HG03095 (cell line): Measurements from ENCODE around the gene PKP3.
"Not testable (repeated sequence)": the region's sequence is repeated elsewhere in the genome, so short reads cannot be mapped to it uniquely, and the experiment has no call there.

Experiments
- ATAC-seq: cut with Tn5 transposase; IDR thresholded peaks from one replicate; pipeline ENCODE4 v1.9.1; 2021; ENCODE audit warnings: moderate library complexity; ENCODE audit not compliant: unreplicated experiment

PKP3 gene

GRCh38 chr11:408154-409007 is 14.4 kb downstream of the PKP3 start:
- no peak for ATAC-seq

- no peak for ATAC-seq
Observed at GRCh38 chr11:409008-409599, 15.1 kb downstream of the PKP3 start.

- no peak for ATAC-seq
Observed at GRCh38 chr11:409600-410483, 15.8 kb downstream of the PKP3 start.

GRCh38 chr11:410711-411110 is 16.7 kb downstream of the PKP3 start:
- ATAC-seq: not testable (repeated sequence)

GRCh38 chr11:411520-411919 is 17.5 kb downstream of the PKP3 start:
- ATAC-seq: not testable (repeated sequence)

GRCh38 chr11:412641-413119 is 18.7 kb downstream of the PKP3 start:
- ATAC-seq: no peak

- ATAC-seq: no peak
Observed at GRCh38 chr11:413120-414081, 19.4 kb downstream of the PKP3 start.

GRCh38 chr11:414318-414857 is 20.4 kb downstream of the PKP3 start:
- no peak for ATAC-seq

GRCh38 chr11:415640-416041 is 21.6 kb downstream of the PKP3 start:
- no peak for ATAC-seq

- no peak for ATAC-seq
Observed at GRCh38 chr11:416051-416756, 22.2 kb downstream of the PKP3 start.

- ATAC-seq: no peak
Observed at GRCh38 chr11:416757-417621, 23.0 kb downstream of the PKP3 start.

GRCh38 chr11:417652-418342 is 23.8 kb downstream of the PKP3 start:
- no peak for ATAC-seq

- ATAC-seq: no peak
Observed at GRCh38 chr11:418343-419247, 24.6 kb downstream of the PKP3 start.

- no peak for ATAC-seq
Observed at GRCh38 chr11:419248-420005, 25.4 kb downstream of the PKP3 start.

GRCh38 chr11:420054-420910 is 26.3 kb downstream of the PKP3 start:
- no peak for ATAC-seq
